ENCODE data around the gene RTEL1. TPM values are rescaled to one million over a fixed set of nuclear protein-coding genes. Genes with fewer than 3 reads are reported as not detected.

Gene RTEL1
- total RNA-seq, 1 experiment from 2014 or later: 25.6 TPM

DNA sequence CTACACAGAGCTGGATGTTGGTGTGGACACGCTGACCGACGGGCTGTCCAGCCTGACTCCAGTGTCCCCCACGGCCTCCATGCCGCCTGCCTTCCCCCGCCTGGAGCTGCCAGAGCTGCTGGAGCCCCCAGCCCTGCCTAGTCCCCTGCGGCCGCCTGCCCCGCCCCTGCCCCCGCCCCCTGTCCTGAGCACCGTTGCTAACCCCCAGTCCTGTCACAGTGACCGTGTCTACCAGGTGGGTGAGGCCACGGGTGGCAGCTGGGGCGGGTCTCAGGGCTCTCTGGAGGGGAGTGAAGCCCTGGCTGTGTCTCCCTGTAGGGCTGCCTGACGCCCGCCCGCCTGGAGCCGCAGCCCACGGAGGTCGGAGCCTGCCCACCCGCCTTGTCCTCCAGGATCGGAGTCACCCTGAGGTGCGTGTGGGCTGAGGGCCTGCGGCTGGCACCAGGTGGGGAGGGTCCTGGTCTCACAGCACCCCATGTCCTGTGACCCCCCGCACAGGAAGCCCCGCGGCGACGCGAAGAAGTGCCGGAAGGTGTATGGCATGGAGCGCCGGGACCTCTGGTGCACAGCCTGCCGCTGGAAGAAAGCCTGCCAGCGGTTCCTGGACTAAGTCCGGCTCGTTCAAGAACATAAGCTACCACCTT lies 84.4 kb downstream of the RTEL1 start:
- Histone ChIP-seq H3K4me1 (peaks cover 6% of the 10 kb centered on the region), H3K4me3 (no peak overlapping the region), H3K27ac (no peak overlapping the region), H3K36me3 (peaks cover 7% of the 10 kb centered on the region), H3K9me3 (replicated peaks) (no peaks in the 10 kb centered on the region), H3K27me3 (no peaks in the 10 kb centered on the region)
- DNase-seq: no peak

GRCh38 chr20:63743210-63743970 lies 85.3 kb downstream of the RTEL1 start:
- Histone ChIP-seq H3K36me3 (peaks cover 7% of the 10 kb centered on the region), H3K27me3 (no peaks in the 10 kb centered on the region), H3K9me3 (replicated peaks) (no peaks in the 10 kb centered on the region), H3K4me3 (no peak overlapping the region), H3K4me1 (peaks cover 6% of the 10 kb centered on the region), H3K27ac (no peak overlapping the region)
- no peak for DNase-seq

DNA sequence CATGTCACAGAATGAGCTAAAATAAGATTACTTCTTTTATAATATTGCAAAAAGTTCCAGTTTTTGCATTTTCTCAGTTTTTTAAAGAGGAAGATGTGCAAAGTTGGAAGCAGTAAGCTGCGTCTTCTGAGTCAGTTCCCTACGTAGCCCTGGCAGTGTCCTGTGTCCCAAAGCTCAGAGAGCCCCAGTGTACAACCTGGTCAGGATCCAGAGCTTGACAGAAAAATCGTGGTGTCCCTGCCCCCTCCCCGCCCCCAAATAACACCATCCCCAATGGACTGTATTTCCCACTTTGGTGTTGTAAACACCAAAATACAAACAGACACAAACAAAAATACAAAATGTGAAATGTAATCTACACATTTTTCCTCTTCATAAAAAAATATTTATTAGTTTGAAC lies 86.0 kb downstream of the RTEL1 start:
- Histone ChIP-seq H3K27ac (no peak overlapping the region), H3K4me3 (no peak overlapping the region), H3K9me3 (replicated peaks) (no peaks in the 10 kb centered on the region), H3K36me3 (peaks cover 7% of the 10 kb centered on the region), H3K27me3 (no peaks in the 10 kb centered on the region), H3K4me1 (peaks cover 6% of the 10 kb centered on the region)
- DNase-seq: no peak

- peaks cover 7% of the 10 kb centered on the region for H3K36me3 ChIP-seq
- H3K4me1 ChIP-seq: peaks cover 6% of the 10 kb centered on the region
- no peaks in the 10 kb centered on the region for H3K9me3 ChIP-seq (replicated peaks)
- H3K4me3 ChIP-seq: no peak overlapping the region
- no peaks in the 10 kb centered on the region for H3K27me3 ChIP-seq
- no peak for DNase-seq
- H3K27ac ChIP-seq: no peak overlapping the region
These were observed 86.7 kb downstream of the RTEL1 start for GRCh38 chr20:63744574-63745423.

GRCh38 chr20:63745424-63745805 lies 87.3 kb downstream of the RTEL1 start:
- Histone ChIP-seq H3K4me1 (peaks cover 6% of the 10 kb centered on the region), H3K27me3 (no peaks in the 10 kb centered on the region), H3K27ac (no peak overlapping the region), H3K9me3 (replicated peaks) (no peaks in the 10 kb centered on the region), H3K36me3 (peaks cover 7% of the 10 kb centered on the region), H3K4me3 (no peak overlapping the region)
- DNase-seq: no peak

Other genes with a start within 250 kb of the RTEL1 start
- gene KCNQ2, start 185.7 kb upstream of the RTEL1 start, total RNA-seq (2014; rRNA removed; shearing (Covaris generic)): not detected in 2 replicates
- 0.76 and 1.4 TPM in 2 replicates for gene EEF1A2, start 159.2 kb upstream of the RTEL1 start, total RNA-seq (2014; rRNA removed; shearing (Covaris generic))
- gene PPDPF, start 137.5 kb upstream of the RTEL1 start, total RNA-seq (2014; rRNA removed; shearing (Covaris generic)): 149 and 171 TPM in 2 replicates
- gene PTK6, start 120.9 kb upstream of the RTEL1 start, total RNA-seq (2014; rRNA removed; shearing (Covaris generic)): 1.4 TPM in 2 replicates
- not detected in 2 replicates for gene SRMS, start 110.6 kb upstream of the RTEL1 start, total RNA-seq (2014; rRNA removed; shearing (Covaris generic))
- gene FNDC11, start 104.2 kb upstream of the RTEL1 start, total RNA-seq (2014; rRNA removed; shearing (Covaris generic)): 0.02 and 0.20 TPM in 2 replicates
- 4.6 and 5.7 TPM in 2 replicates for gene HELZ2, start 84.1 kb upstream of the RTEL1 start, total RNA-seq (2014; rRNA removed; shearing (Covaris generic))
- 19.5 and 20.2 TPM in 2 replicates for gene GMEB2, start 31.2 kb upstream of the RTEL1 start, total RNA-seq (2014; rRNA removed; shearing (Covaris generic))
- 36.6 and 38.0 TPM in 2 replicates for gene STMN3, start 4.9 kb upstream of the RTEL1 start, total RNA-seq (2014; rRNA removed; shearing (Covaris generic))
- gene TNFRSF6B, start 38.3 kb downstream of the RTEL1 start, total RNA-seq (2014; rRNA removed; shearing (Covaris generic)): 1.3 and 1.7 TPM in 2 replicates
- 39.3 and 44.5 TPM in 2 replicates for gene ARFRP1, start 49.7 kb downstream of the RTEL1 start, total RNA-seq (2014; rRNA removed; shearing (Covaris generic))
- gene ZGPAT, start 49.7 kb downstream of the RTEL1 start, total RNA-seq (2014; rRNA removed; shearing (Covaris generic)): 24.9 and 26.2 TPM in 2 replicates
- 4.5 and 10.0 TPM in 2 replicates for gene LIME1, start 78.4 kb downstream of the RTEL1 start, total RNA-seq (2014; rRNA removed; shearing (Covaris generic))
- gene SLC2A4RG, start 81.5 kb downstream of the RTEL1 start, total RNA-seq (2014; rRNA removed; shearing (Covaris generic)): 52.8 and 64.7 TPM in 2 replicates
- gene ZBTB46, start 173.0 kb downstream of the RTEL1 start, total RNA-seq (2014; rRNA removed; shearing (Covaris generic)): 4.0 and 5.0 TPM in 2 replicates
- not detected in 2 replicates for gene ABHD16B, start 203.2 kb downstream of the RTEL1 start, total RNA-seq (2014; rRNA removed; shearing (Covaris generic))
- 96.4 and 105 TPM in 2 replicates for gene TPD52L2, start 207.0 kb downstream of the RTEL1 start, total RNA-seq (2014; rRNA removed; shearing (Covaris generic))
- gene DNAJC5, start 236.8 kb downstream of the RTEL1 start, total RNA-seq (2014; rRNA removed; shearing (Covaris generic)): 79.6 and 81.1 TPM in 2 replicates

Measured in SJCRH30 (cell line).